GM21526 (cell line): Measurements from ENCODE around the gene HSPG2.

Experiments used
- ATAC-seq: cut with Tn5 transposase; IDR thresholded peaks from one replicate; pipeline ENCODE4 v1.9.1; 2021; ENCODE audit warnings: moderate library complexity; ENCODE audit not compliant: unreplicated experiment, low FRiP score

Gene HSPG2

DNA sequence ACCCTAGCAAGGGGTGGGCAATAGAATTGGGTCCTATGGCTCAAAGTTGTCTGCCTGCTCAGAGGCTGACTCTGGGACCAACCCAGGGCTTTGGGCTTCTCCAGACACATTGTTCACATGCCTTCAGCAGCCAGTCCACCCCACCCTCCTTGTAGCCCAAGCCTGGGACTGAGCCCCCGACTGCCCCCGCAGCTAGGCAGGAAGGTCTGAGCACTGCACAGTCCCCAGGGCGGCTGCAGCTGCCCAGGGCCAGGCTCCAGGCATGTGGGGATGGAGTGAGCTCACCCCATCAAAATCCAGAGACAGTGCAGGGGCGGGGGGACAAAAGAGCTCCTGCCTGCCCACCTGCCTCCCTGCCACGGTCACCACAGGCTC is 35.6 kb downstream of the HSPG2 start:
- ATAC-seq: no peak

DNA sequence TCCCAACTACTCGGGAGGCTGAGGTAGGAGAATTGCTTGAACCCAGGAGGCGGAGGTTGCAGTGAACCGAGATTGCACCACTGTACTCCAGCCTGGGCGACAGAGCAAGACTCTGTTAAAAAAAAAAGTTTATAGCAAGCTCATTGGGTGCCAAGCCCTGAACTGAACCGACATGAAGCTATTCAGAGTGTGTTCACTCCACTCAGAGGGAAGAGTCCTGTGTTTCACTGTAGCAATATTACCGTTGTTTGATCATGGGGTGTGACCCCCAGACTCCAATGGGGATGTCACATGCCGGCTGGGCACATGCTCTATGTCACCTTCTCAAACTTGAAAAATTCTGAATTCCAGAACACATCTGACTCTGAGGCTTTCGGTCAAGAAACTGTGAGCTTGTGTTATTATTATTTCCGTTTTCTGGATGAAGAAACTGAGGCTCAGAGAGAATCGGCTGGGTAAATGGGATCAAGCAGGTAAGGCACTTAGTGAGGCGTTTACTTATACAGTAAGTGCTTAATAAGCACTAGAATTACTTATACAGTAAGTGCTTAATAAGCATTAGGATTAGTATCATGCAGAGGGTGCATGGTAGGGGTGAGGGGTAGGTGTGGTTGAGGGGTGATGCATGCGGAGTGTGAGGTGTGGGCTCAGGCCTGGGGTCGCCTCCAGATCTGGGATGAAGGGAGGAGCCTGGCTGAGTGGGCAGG is 36.2 kb downstream of the HSPG2 start:
- no peak for ATAC-seq

DNA sequence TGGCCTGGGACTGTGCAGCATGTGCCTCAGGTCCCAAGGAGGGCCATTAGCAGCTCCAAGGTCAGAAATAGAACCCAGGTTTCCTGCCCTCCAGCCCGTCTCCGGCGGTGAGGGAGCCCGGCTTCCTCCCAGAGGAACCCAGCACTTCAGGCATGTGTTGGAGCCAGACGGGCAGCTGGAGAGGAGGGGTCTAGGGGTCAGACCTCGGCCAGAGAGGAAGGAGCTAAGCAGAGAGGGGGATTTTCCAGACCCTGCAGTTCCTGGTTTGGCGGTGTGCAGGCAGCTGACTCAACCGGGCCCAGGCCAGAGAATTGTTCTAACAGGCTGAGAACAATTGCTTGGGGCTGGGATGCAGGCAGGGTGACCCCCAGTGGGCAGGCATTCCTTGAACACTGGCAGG is 37.1 kb downstream of the HSPG2 start:
- ATAC-seq: no peak

DNA sequence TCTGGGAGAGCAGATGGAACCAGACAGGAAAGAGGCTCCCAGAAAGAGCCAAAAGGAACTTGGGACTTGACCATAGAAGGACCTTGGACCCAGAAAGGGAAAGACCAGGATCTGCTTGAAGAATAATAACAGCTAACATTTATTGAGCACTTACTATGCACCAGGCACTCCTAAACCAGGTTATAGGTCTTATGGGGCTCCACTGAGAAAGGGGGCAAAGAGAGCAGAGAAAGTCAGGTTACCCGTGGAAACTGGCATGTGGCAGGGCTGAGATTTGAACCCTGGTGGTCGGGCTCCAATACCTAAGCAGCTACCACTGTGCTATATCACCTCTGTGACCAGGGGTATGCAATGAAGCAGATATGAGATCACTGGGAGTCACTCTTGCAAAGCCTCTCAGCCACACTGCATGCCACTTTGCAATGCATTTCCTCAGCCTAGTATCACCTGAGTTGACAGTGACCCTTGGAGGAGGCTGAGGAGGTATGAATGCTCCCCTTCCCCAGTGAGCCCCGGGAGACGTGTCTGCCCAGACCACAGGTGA is 37.8 kb downstream of the HSPG2 start:
- no peak for ATAC-seq

DNA sequence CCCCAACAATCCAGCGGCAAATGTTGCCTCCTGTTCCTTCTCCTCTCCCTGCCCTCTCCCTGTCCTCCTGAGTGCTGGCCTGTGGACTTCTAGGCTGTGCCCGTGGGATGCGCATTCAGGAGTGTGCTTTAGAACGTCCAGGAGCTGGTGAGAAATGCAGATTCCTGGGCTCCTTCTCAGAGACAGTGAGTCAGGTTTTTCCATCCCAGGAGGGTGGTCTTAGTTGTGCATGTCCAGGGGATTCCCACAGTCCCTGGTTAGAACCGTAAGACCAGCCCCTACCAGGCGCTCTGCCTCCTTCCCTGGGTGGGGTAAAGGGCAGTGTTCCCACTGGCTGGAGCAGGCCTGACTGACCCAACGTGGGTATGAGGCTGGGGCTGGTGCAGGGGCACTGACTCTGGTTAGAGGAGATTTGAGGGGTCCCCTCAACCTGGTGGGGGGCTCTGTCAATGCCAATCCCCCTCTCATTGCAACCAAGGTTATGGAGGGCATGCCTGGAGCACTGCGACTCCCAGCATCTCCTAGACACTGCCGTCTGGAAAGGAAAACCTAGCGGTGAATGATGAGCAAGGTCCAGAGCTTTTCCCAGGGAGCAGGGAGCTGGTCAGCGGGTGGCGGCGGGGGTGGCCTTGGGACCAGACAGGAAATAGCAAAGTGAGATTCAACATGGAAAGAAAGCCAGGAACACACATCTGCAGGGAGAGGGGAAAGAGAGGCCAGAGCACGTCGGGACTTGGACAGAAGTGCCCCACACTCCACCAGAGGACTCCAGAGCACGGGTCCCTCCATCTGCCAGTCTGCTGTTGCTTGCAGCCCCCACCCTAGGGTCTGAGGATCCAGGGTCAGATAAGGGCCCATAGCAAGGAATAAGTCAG is 38.5 kb downstream of the HSPG2 start:
- ATAC-seq: no peak

DNA sequence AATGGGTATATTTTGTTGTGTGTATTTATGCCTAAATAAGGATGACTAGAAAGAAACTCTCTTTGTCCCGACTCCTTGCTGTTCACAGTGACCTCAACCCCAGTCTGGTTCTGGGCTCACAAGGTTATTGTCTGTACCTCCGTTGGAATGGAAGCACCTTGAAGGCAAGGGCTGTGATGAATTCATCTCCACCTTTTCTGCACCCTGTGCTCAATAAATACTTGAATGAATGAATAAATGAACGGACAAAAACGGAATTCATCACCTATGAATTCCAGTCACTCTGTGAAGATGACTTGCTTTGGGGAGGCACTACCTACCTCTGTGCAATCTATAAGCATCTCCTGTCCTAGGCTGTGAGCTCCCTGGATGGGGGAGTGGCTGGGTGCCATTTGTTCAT is 39.3 kb downstream of the HSPG2 start:
- ATAC-seq: no peak

DNA sequence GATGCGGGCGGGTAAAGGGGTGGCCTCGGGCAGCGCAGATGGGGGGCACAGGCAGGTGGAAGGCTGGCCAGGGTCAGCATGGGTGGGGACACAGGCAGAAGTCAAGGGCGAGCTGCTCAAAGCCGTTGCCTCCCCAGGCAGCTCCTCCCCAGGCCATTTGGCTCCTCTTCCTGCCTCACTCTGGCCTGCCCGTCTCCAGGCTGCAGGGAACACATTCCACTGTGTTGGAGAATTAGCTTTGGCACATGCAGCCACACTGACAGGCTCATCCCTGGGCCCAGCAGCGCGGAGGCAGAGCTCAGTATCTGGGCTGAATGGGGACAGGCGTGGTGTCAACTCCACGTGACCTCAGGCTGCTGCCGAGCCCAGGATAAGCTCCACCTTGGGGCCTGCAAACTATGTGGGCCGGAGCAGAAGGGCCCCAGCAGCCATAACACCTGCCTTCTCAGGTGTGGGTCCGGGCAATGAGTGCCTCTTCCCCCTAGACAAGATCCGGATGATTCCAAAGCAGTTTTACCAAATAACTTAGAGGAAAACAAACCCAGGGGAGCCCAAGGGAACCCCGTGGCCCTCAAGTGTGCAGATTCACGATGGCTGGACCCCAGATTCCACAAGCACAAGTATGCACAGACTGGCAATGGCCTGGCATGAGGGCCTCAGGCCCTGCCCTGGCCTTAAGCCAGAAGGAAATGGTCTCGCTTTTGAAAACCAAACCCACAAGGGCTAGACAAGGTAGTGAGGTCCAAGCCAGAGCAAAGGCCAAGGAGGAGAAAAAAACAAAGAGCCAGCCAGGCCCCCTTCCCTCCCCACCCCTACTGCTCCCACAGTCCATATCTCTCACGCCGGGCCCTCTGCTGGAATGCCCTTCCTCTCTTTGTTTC is 40.2 kb downstream of the HSPG2 start:
- ATAC-seq: no peak

DNA sequence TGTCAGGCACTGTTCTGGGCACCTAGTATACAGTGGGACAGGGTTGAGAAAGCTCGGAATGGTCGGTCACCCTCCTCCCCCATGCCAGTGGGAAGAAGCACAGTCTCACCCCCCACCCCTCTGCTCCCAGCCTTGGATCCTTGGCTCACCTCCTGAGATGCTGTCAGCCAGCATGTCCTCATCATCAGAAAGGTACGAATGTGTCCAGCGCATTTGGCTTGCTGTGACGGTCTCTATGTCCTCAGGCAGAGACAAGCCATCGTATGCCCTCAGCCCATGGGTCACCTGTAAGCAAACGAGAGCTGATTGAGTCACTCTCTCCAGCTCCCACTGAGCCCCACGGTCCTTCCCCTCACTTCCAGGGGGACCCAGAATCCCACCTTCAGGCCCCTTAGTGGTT is 41.1 kb downstream of the HSPG2 start:
- no peak for ATAC-seq

- ATAC-seq: no peak
Measured at GRCh38 chr1:21894034-21894881, 42.9 kb downstream of the HSPG2 start.

DNA sequence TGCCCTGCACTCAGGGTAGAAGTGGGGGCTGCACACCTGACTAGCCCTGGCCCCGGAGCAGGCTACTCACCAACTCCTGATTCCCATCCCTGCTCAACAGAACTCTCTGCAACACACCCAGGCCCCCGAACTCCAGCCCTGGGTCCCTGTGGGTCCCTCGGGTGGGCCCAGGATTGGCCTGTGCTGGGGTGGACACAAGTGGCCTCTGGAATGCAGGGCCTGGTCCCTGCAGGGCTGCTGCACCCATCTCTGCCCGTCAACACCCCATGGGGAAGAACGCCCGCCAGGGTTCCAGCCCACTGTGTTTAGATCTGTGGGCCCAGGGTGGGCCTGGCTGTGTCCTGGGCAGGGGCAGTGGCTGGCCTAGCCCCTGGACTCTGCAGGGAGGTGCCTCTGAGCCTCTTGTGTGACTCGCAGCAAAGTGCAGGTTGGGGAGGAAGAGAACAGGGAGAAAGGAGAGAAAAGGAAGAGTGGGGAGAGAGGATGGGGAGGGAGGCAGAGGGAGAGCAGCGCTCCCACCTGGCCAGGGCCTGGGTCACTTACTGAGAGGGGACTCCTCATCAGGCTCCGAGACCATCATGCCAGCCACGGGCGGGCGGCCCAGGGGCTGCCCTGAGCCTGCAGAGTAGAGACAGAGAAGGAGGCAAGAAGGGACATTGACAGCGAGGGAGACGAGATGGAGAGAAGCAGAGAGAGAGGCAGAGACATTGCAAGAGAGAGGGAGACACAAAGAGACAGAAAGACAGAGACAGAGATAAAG is 43.9 kb downstream of the HSPG2 start:
- no peak for ATAC-seq

GRCh38 chr1:21891621-21892479 is 45.3 kb downstream of the HSPG2 start:
- ATAC-seq: no peak

- no peak for ATAC-seq
Measured at GRCh38 chr1:21891081-21891480, 46.0 kb downstream of the HSPG2 start.

DNA sequence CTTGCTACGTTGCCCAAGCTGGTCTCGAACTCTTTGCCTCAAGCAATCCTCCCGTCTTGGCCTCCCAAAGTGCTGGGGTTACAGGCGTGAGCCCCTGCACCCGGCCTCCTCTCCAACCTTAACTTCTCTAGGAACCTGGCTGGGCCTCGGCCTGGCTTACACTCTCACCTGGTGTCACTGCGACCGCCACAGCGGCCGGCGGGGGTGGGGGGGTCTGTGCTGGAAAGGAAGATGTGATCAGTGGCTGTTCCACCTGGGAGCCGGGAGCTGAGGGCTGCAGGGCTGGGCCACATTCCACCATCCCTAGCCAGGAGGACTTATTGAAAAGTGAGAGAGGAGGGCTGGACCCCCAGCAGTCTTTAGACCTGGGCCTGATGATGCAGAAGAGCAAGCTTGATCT is 48.6 kb downstream of the HSPG2 start:
- ATAC-seq: no peak

- ATAC-seq: no peak
Measured at GRCh38 chr1:21887796-21888195, 49.3 kb downstream of the HSPG2 start.

GRCh38 chr1:21887216-21887736 is 49.8 kb downstream of the HSPG2 start:
- ATAC-seq: no peak

DNA sequence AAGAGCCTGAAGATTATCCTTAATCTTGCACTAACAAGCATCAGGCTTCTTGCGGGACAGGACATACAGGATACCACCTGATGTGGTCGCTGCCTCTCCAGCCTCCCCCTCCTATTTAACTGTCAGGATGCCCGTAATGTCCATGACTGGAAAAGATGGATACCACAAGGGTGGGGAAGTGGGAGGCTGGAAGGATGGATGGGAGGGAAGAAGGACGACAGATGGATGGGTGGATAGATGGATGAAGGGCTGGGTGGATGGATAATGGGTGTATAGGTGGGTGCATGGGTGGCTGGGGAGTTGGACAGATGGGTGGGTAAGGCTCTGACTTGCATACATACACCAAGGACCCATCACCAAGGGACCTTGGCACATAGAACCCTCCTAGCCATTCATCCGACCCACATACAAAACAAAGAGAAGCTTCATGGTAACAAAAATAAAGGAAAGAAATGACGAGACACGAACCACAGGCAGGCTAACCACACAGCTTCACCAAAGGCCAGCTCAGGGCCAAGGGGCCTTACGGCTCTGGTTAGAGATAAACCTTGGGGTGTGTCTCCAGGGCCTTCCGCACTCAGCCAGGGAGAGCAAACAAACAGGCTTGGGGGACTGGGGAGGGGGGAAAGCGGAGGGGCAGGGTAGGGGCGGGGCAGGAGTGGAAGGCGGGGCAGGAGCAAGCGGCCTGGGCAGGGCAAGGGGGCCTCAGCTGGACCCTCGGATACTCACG is 50.5 kb downstream of the HSPG2 start:
- no peak for ATAC-seq

GRCh38 chr1:21885236-21886037 is 51.7 kb downstream of the HSPG2 start:
- no peak for ATAC-seq
